HG03097 (cell line): ENCODE measurements around the gene YEATS4.

Experiments
- ATAC-seq: cut with Tn5 transposase; IDR thresholded peaks from one replicate; pipeline ENCODE4 v1.9.1; 2021; ENCODE audit not compliant: unreplicated experiment, low FRiP score

YEATS4 gene

DNA sequence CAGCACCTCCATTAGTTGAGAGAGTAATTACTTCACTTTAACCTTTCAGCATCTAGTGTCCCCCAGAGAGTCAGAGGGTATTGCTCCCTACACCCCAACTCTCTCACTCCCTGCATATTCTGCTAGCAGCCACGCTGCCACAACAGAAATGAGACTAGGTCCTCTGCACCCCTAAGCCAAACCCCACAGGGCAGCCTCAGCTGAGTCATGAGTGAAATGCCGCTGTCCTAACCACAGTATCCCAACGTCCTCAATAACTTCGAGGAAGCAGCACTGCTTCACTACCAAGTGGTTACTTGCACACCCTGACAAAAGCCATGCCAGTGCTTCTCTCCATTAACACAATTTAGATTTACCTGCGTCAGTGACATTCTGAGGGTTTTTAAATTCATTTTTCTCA is 18.2 kb upstream of the YEATS4 start:
- ATAC-seq, result no peak

GRCh38 chr12:69342421-69342820 is 17.1 kb upstream of the YEATS4 start:
- no peak for ATAC-seq

- no peak for ATAC-seq
Observed at GRCh38 chr12:69343357-69343756, 16.2 kb upstream of the YEATS4 start.

- ATAC-seq, result no peak
Observed at GRCh38 chr12:69343885-69344612, 15.5 kb upstream of the YEATS4 start.

- ATAC-seq, result no peak
Observed at GRCh38 chr12:69345077-69345476, 14.5 kb upstream of the YEATS4 start.

DNA sequence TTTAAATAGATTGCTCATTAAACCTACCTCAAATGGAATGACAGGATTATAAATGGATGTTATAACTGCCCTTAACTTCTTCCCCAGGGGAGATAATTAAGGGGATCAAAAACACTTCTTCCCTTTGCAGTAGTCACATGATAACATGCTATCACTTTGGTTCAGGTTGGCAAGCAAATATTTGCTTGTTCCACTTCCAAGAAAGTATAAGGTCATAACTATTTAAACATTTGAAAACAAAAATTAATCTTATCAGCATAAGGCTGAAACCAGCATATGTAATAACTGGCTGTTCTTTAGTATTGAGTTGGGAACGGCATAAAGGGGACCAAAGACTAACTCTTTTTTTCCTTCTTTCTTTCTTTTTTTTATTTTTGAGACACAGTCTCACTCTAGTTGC is 13.8 kb upstream of the YEATS4 start:
- no peak for ATAC-seq

DNA sequence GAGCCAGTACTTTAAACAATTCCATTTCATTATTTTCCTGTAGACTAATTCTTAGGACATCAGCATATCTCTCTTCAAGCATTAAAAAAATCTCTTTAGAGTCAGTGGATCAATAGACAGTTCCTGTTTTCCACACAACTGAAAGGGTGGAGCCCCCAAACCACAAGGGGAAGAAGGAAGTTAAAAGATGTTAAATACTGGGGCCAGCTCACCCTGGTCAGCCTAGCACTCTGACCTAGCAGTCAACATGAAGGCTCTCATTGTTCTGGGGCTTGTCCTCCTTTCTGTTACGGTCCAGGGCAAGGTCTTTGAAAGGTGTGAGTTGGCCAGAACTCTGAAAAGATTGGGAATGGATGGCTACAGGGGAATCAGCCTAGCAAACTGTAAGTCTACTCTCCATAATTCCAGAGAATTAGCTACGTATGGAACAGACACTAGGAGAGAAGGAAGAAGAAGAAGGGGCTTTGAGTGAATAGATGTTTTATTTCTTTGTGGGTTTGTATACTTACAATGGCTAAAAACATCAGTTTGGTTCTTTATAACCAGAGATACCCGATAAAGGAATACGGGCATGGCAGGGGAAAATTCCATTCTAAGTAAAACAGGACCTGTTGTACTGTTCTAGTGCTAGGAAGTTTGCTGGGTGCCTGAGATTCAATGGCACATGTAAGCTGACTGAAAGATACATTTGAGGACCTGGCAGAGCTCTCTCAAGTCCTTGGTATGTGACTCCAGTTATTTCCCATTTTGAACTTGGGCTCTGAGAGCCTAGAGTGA is 11.2 kb upstream of the YEATS4 start, which contains the start of gene LYZ:
Gene LYZ, plus strand, starts transcription at position 220 of the 777 bp plus-strand sequence. Its CDS starts 28 bp downstream, at position 248.
- no peak for ATAC-seq

DNA sequence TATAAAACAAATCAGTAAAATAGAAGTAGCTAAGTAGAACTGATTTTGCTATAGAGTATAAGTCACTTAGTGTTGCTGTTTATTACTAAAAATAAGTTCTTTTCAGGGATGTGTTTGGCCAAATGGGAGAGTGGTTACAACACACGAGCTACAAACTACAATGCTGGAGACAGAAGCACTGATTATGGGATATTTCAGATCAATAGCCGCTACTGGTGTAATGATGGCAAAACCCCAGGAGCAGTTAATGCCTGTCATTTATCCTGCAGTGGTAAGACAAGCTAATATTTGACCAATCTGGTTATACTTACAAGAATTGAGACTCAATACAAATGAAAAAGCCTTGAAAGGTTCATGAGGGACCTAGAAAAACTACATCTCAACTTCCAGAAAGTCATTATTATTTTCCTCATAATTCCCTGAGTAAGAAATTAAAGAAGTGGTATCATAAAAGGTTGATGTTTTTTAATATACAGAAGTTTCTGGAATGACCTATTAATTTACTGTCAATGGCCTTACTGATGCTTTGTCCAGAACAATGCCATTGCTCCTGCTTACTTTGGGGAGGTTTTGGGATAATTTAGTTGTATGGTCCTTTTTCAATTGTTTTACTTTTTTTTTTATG is 9.4 kb upstream of the YEATS4 start:
- no peak for ATAC-seq

GRCh38 chr12:69350777-69351176 is 8.8 kb upstream of the YEATS4 start:
- no peak for ATAC-seq

GRCh38 chr12:69351462-69352236 is 7.9 kb upstream of the YEATS4 start:
- ATAC-seq, result no peak

- no peak for ATAC-seq
Observed at GRCh38 chr12:69352904-69353303, 6.6 kb upstream of the YEATS4 start.

GRCh38 chr12:69354172-69354555 is 5.4 kb upstream of the YEATS4 start:
- no peak for ATAC-seq

- ATAC-seq, result no peak
Observed at GRCh38 chr12:69354556-69355187, 4.9 kb upstream of the YEATS4 start.

DNA sequence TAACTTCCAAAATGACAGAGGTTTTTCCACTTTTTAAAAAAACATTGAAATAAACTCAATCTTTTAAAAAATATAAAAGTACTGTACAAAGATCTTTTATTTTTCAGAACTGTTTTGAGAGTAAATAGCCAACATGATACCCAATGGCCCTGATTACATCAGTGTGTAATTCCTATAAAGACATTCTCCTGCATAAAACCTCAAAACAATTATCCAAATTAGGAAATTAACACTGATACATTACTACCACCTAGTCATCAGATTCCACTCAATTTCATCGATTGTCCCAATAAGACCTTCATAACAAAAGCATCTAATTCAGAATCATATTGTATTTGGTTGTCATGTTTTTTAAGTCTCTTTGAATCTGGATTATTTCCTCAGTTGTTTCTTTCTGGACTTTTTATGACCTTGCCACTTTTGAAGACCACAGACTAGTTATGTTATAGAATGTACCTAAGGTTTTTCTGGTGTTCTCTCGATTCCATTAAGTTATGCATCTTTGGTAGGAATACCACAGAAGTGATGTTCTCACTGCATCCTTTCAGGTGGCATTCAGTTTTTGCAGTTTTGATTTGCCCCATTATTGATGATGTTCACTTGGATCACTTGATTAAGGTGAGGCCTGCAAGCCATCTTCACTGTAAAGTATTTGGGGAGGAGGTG is 4.0 kb upstream of the YEATS4 start:
- no peak for ATAC-seq

GRCh38 chr12:69360348-69360672 is 767 bp downstream of the YEATS4 start:
- no peak for ATAC-seq

GRCh38 chr12:69366796-69367195 is 7.3 kb downstream of the YEATS4 start:
- ATAC-seq, result no peak

GRCh38 chr12:69368171-69368570 is 8.6 kb downstream of the YEATS4 start:
- no peak for ATAC-seq

- no peak for ATAC-seq
Observed at GRCh38 chr12:69383074-69383473, 23.5 kb downstream of the YEATS4 start.

- ATAC-seq, result no peak
Observed at GRCh38 chr12:69385038-69385437, 25.5 kb downstream of the YEATS4 start.

- ATAC-seq, result no peak
Observed at GRCh38 chr12:69386921-69387320, 27.4 kb downstream of the YEATS4 start.
